Neutrophil (primary cell): Measurements from ENCODE around the gene RAMP2.

ENCODE experiments used
- H3K27ac ChIP-seq: fragments of 200-600 bp; sonication (generic); 2 replicates; pipeline ENCODE4 v1.5.1; 2016; ENCODE audit warnings: mild to moderate bottlenecking, moderate library complexity
- H3K27me3 ChIP-seq: fragments of 200-600 bp; sonication (generic); 2 replicates; pipeline ENCODE4 v1.6.0; 2016; ENCODE audit warnings: mild to moderate bottlenecking
- H3K36me3 ChIP-seq: fragments of 200-600 bp; sonication (generic); 2 replicates; pipeline ENCODE4 v1.5.1; 2017
- H3K4me1 ChIP-seq, 2 experiments: fragments of 200-600 bp in 1 of 2; sonication (generic) in 1 of 2; 1 replicate in 1 of 2; 2 replicates in 1 of 2; pipeline versions ENCODE4 v1.5.1 to v1.6.1; 2013 to 2016; ENCODE audit warnings: low read depth in 1 of 2, low read length in 1 of 2, mild to moderate bottlenecking in 1 of 2, moderate library complexity in 1 of 2; ENCODE audit not compliant: control insufficient read depth in 1 of 2, insufficient read depth in 1 of 2
- H3K4me3 ChIP-seq, 2 experiments: fragments of 200-600 bp in 1 of 2; sonication (generic) in 1 of 2; 1 replicate in 1 of 2; 2 replicates in 1 of 2; pipeline ENCODE4 v1.5.1; 2013 to 2016; ENCODE audit warnings: low read depth in 1 of 2, low read length in 1 of 2, mild to moderate bottlenecking in 1 of 2, moderate library complexity in 1 of 2
- H3K9me3 ChIP-seq: fragments of 200-600 bp; sonication (generic); 2 replicates; pipeline ENCODE4 v1.5.1; 2016
- TF ChIP-seq, protein P1 (sequence below): fragments of 200-600 bp; sonication (generic); IDR thresholded peaks from 2 replicates; pipeline ENCODE4 v1.5.1; 2016; ENCODE audit warnings: antibody characterized with exemption

RAMP2 gene

DNA sequence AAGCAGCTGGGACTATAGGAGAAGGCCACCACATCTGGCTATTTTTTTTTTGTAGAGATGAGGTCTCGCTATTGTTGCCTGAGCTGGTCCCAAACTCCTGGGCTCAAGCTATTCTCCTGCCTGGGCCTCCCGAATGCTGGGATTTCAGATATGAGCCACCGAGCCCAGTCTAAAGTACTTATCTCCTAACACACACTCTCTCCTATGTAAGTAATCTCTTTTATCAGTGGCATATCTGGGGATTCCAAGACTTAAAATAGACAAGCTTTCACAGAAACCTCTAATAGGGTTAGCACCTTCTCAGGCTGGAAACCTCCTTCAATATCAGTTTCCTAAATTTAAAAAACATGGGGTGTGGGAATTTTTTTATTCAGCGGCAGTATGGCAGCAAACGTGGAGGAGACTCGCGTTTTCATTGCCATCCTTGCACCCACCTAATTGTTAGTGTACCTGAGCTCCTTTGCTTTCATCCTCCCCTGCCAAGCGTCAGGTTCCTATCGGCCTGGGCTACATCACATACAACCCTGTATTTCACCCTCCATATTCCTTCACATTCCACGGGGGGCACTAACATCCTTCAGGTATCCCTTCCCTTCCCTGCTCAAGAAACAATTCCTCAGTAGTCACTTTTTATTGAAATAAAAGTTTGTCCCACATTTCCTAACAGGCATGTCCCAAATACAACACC, 17.3 kb upstream of the RAMP2 start:
- Histone ChIP-seq H3K36me3 (peaks cover 3% of the 10 kb centered on the region), H3K9me3 (no peaks in the 10 kb centered on the region), H3K4me1 (peaks cover 14 to 15% of the 10 kb centered on the region in 2 experiments), H3K27ac (peak overlapping the region; percentile 87), H3K27me3 (peaks cover 33% of the 10 kb centered on the region), H3K4me3 (peak overlapping the region; percentile 85 to 96)
- TF ChIP-seq, protein P1, sequence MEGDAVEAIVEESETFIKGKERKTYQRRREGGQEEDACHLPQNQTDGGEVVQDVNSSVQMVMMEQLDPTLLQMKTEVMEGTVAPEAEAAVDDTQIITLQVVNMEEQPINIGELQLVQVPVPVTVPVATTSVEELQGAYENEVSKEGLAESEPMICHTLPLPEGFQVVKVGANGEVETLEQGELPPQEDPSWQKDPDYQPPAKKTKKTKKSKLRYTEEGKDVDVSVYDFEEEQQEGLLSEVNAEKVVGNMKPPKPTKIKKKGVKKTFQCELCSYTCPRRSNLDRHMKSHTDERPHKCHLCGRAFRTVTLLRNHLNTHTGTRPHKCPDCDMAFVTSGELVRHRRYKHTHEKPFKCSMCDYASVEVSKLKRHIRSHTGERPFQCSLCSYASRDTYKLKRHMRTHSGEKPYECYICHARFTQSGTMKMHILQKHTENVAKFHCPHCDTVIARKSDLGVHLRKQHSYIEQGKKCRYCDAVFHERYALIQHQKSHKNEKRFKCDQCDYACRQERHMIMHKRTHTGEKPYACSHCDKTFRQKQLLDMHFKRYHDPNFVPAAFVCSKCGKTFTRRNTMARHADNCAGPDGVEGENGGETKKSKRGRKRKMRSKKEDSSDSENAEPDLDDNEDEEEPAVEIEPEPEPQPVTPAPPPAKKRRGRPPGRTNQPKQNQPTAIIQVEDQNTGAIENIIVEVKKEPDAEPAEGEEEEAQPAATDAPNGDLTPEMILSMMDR, result no peak

DNA sequence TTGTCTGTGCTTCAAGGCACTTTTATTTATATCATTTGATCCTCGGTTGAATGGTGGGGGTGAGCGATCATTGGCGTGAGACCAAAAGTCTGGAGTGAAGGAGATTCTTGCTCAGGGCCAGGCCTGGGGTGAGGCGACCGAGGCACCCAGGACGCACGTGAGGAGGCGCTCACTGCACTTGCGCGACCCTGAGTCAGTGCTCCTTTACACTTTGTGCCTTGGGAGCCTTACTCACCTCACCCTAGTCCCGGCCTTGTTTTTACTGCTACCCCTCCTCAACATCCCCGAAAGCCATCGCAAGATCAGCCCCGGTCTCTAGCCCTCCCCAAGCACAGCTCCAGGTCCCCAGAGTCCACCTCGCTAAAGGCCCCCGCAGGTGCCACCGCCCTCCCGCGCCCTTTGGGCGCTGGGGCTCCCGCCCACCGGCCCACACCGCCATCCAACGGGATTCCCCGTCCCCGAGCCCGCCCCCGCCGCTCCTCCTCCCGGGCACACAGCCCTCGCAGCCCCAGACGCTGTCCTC, 16.7 kb upstream of the RAMP2 start:
- Histone ChIP-seq H3K27ac (peak overlapping the region; percentile 87), H3K4me3 (peak overlapping the region; percentile 85 to 96), H3K9me3 (no peaks in the 10 kb centered on the region), H3K36me3 (peaks cover 3% of the 10 kb centered on the region), H3K4me1 (peaks cover 14 to 15% of the 10 kb centered on the region in 2 experiments), H3K27me3 (peaks cover 39% of the 10 kb centered on the region)
- TF ChIP-seq, protein P1, result no peak

DNA sequence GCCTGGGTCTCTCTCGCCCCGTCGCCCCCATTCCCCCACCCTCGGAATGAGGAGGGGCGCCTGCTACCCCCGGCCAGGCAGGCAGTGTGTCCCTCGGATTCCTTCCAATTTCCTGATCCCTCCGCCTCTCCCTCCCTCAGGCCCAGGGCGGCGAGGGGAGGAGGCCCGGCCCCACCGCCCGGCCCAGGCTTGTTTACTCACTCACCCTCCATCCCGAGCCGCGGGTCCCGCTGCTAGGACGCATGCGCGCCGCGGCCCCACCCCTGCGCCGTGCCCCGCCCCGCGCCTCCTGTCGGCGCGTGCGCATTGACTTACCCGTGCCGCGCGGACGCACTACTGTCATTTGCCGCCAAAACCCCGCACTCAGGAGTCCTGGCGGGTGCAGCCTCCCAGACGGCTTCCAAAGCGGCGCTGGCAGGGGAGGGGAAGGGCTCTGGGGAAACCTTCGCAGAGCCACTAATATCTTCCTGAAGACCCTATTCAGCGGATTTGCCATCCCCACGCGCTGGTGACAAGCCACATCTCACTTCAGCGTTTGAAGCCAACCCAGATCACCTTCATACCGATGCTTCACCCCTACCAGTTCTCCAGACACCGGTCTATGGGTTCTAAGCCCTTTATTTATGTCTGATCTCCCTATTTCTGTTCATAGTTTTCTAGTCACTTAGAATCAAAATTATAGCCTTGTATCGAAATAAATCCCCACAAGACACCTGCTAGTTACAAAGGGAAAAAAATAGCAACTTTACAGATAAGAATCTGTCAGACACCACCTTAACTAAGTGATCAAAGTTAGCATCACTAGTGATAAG, 16.0 kb upstream of the RAMP2 start, which contains the start of gene EZH1:
EZH1 (minus strand) TSS at position 235 of the 812 bp plus-strand sequence. CDS start 16,099 bp downstream, outside the sequence.
- peak within 1 kb of the TSS; percentile 87 for H3K27ac ChIP-seq
- H3K27me3 ChIP-seq, result peaks cover 46% of the 10 kb centered on the region
- H3K9me3 ChIP-seq, result no peaks in the 10 kb centered on the region
- peaks cover 3% of the 10 kb centered on the region for H3K36me3 ChIP-seq
- TF ChIP-seq, protein P1, result peak; percentile 53
- peaks cover 14 to 15% of the 10 kb centered on the region in 2 experiments for H3K4me1 ChIP-seq
- peak within 1 kb of the TSS; percentile 85 to 96 for H3K4me3 ChIP-seq

DNA sequence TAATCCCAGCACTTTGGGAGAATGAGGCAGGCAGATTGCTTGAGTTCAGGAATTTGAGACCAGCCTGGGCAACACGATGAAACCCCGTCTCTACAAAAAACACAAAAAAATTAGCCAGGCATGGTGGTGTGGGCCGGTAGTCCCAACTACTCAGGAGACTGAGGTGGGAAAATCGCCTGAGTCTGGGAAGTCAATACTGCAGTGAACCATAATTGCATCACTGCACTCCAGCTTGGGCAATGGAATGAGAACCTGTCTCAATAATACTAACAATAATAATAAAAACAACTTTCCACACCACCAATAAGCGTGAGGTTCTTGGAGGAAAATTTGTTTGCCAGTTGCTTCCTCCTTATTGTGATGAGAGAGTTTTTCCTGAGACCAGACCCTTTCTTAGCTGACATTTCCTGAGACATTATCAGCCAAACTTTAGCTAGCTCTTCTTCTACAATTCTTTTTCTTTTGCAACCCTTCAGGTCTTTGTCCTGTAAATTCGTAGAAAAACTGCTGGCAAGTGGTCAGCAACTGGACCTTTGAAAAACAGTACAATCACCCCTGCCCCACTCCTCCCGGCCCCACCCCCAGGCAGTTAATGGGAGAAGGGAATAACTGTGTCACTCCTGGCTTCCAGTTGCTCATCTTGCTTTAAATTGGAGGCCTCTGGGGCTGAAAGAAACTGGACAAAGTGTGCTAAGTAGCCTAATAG, 12.7 kb upstream of the RAMP2 start:
- H3K36me3 ChIP-seq, result no peaks in the 10 kb centered on the region
- TF ChIP-seq, protein P1, result no peak
- no peak overlapping the region for H3K4me3 ChIP-seq

More for the DNA sequence above, 12.7 kb upstream of the RAMP2 start:
- no peak overlapping the region for H3K27ac ChIP-seq
- H3K27me3 ChIP-seq, result peaks cover 79% of the 10 kb centered on the region
- peaks cover 14% of the 10 kb centered on the region in 2 experiments for H3K4me1 ChIP-seq
- no peaks in the 10 kb centered on the region for H3K9me3 ChIP-seq
